Activated CD4-positive, alpha-beta T cell treated with anti-CD3 and anti-CD28 coated beads, Interleukin-2, amount 50 U/mL, for 48 hours (primary cell): Measurements from ENCODE around the gene AATF.

Experiments
- DNase-seq, 2 experiments: peaks; one replicate each; pipeline ENCODE4 v3.0.0-alpha.2; 2020

Gene AATF

GRCh38 chr17:36931096-36931696 is 17.6 kb upstream of the AATF start:
- DNase-seq = no peak

DNA sequence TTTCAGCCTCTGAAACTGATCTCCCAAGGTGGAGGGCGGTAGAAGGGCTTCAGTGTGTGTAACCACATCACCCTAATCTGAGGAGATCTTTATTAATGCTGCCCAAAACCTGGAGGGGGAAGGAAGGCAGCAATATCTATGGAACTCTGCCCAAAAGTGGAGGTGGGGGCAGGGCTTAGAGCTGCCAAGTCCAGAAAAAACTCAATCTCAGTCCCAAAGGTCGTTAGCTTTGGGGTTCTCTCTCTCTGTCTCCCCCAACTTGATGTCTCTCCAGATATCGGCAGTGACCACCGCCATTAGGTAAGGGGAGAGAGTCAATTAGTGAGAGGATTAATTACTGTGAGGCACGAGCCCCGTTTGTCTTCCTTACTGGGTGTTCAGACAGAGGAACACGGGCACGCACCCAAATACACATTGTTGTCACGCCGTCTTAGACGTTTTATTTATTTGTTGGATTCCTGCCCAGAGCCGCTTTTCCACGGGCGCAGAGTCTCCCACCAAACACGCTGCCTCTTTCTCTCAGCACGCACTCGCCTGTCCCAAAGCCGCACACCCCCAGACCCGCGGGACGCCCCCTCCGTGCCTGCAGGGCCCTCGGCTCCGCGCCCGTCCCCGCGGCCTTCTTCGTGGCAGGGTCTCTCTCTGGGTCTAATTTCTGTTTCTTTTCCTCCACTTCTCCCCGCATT is 16.9 kb upstream of the AATF start:
- DNase-seq = no peak

- no peak for DNase-seq
These were observed 16.4 kb upstream of the AATF start for GRCh38 chr17:36932383-36932693.

DNA sequence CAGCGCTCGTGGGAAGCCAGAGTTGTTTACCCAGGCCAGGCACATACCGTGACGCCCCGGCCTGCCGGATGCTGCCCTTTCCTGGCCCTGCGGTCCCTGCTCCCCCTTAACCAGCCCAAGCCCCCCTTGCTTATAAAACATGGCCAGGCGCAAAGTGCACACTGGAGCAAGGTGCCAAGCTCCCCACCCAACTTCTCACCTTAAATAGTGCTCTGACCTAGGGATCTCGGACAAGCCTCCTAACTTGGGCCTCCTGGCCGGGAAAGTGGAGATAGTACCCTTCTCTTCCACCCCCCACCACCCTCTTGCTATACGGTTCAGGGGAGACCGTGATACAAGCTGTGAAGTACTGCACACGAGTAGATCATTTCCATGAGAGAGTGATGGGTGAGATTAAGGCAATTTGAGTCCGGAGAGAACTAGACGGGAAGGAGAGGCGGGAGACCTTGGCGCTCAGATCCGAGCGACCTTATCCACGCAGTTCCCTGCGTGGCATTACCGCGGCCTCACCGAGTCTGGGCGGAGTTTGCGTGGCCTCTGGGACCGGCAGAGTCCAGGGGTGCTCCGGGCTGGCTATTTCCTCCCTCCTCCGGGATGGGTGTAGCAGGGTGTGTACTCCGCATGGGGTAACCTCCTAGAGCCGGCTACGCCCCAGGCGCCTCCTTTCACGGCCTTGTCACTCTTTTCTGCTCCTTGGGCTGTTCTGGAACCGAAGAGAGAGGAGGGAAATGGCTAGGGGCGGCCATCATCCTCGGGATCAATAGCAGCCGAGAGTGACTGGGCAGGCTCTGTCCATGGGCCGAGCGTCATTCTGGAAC is 15.9 kb upstream of the AATF start:
- DNase-seq = no peak

DNA sequence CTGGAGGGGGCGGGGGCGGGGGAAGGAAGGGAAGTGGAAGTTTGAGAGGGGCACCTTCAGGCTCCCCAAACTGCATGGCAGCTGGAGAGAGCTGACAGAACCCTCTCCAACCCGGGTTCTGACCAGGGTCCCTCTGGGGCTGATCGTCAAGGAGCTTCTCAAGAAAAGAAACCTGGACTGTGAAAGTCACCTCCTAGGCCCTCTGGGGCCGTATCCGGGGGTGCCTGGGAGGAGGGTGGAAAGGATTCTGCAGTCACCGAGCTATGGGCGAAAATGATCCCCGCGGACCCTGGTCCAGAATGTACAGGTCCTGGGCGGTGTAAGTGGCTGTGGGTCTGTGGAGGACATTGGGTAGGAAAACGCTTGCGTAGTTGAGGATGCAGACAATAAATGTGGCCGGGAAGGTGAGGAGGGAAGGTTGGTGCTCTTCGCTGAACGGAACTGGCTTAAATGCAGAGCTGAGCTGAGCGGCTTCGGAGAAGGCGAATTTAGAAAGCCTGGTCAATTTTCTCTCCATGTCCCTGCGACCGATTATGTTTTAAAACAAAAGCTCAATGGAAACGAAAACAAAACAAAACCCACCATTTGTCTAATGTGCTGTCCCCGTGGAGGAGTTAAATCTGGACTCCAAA is 15.1 kb upstream of the AATF start:
- no peak for DNase-seq

- no peak for DNase-seq
These were observed 14.5 kb upstream of the AATF start for GRCh38 chr17:36934144-36934691.

DNA sequence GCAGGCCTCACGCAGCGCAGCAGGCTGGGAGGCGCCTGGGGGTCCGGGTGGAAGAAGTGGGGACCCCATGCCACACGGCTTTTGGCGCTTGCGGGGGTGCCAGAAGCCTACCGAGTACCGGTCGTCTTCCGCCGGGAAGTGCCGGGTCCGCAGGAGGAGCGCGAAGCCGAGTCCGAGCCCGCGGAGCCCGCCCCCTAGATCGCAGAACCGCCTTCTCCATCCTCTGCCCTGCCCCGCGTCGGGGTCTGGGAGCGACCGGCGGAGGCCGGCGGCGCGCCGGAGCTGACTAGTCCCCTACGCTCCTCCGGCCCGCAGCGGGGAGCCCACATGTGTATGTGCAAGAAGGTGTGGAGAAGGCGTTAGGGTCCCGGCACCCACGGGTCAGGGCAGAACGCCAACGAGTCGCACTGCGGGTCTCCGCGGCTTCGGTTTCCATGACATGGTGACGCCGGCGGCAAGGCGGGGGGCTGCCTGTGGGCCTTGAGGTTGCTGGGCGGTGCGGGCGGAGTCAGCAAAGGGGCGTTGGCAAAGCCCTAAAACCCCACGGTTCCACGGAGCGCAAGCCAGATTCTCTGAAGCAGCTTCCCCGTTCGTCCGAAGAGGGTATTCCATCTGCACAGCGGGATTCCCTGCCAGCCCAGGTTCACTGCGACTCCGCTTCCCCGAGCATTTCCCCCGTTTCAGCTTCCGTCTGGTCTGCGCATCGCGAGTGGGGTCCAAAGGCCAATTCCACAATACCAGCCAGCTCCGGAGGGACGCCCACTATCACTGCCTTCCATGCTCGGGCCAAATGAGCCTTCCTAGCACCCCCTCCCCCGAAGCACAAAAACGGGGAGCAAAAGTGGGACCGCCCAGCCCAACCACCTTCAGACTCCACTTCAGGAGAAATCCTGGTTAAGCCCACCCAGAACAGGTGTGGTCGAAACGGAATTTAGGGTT is 13.8 kb upstream of the AATF start:
- DNase-seq = no peak

GRCh38 chr17:36935671-36936454 is 12.9 kb upstream of the AATF start:
- DNase-seq = no peak

GRCh38 chr17:36936455-36937000 is 12.2 kb upstream of the AATF start:
- DNase-seq = no peak

DNA sequence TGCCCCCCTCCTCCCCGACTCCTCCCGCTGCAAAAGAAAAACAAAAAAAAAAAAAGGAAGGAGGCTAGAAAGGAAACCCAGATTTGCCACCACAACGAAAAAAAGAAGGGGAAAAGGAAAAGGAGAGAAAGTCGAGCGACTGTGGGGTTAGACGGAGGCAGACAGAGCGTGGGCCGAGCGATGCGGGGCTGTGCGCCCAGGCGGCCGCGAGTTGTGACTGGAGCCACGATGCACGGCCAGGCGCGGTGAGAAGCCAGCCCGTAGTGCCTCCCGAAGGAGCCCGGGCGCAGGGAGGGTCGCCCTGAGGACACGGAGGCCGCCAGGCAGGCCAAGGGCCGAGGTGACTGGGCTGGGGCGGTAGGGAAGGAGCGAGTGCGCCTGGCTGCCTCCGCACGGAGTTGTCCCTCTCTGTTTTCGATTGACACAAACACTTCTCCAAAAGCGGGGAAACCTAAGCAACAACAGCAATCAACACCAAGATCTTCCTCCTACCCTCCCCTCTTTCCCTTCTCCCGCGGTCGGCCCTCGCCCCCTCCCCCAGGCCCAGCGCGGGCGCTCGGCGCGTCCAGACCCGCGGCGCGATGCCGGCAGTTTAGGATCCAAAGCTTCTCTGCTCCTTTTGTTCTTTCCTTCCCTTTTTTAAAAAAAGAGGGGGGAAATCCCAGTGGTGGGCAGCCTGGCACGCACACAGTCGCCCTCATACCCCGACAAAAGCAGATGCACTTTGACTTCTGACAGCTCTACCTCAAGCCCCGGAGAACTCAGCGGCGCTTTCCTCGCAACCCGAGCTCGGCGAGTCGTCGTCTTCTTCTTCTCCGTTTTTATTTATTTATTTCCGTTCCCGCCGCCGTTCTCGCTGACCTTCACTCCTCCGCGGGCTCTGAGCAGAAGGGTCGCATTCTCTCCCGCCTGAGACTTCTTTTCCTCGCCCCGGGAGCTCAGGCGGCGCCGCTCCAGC is 11.5 kb upstream of the AATF start, which contains the start of gene LHX1:
Gene LHX1 (plus strand): TSS at position 475 of the 958 bp plus-strand sequence. CDS start 723 bp downstream, outside the sequence.
- DNase-seq = no peak

GRCh38 chr17:36937959-36938565 is 10.7 kb upstream of the AATF start:
- DNase-seq = peak in 1 of 2 experiments; percentile 46

DNA sequence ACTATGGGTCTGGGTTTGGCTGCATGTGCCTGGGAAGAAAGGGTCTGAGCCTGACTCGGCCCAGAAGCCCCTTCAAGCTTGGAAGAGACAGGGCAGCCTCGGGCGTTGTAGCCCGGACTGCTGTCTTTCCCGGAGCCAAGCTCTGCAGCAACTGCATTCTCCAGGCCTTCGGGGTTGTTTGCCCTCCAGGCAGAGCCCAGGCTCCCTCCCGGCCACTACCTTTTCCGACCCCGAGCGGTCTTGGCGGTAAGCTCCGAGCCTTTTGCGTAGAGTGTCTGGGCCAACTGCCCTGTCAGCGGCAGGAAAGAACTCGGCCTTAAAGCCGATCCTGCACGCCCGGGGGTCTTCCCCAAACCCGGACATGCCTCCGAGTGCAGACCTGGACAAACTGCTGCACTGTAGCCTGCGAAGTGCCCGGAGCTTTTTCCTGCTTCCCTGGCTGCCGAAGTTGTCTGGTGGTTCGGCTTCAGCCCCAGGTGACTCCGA is 10.1 kb upstream of the AATF start:
- no peak for DNase-seq

DNA sequence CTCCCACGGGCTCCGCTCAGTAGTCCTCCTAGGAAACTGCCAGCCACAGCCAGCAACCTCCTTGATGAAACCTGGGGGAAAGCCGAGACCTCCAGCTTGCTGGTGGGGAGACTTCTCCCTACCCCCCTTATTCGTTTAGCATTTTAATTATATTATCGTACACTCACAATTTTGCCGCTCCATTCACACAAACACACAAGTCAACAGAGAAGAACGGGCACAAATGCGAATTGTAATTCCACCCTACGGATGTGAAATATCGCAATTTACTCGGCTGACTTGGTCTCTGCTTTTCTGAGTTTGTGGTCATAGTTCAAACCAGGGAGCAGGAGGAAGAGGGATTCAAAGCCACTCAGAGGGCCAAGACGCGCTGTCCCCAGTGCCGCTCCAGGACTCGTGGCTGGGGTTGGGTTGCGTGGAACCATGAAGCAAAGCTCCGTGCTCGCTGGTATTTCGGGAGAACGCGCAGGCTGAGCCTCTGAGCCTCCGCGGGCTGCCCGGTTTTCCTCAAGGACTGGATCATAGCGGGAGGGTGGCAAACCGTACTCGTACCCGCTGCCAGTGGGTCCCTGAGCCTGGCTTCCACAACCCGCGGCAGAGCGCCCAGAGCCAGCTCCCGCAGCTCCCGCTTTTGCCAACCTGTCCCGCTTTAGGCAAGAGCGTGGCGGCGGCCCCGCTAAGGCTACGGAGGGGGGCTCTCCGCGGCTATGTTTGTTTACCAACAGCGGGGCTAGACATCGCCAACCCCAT is 9.5 kb upstream of the AATF start:
- no peak for DNase-seq

DNA sequence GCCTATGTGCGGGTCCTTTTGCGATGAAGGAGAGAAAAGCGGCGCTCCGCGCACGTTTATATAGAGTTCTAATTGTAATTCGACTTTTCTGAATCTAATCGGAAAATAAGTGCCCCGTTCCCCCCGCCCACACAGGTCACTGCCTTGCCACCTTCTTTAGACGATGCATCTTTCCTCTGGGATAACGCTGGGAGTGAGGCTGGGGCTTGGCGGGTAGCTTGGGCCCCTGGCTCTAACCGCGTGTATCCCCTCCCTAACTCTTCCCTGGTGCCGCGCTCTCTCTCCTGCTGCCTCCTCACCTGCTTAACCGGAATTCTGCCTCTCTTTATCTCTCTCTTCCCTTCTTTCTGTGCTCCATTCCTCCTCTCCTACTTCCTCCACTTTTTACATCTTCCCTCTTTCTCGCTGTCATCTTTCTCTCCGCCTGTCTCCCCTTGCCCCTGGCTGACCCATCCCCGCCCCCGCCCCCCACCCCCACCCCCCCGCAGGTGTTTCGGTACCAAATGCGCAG is 8.9 kb upstream of the AATF start:
- DNase-seq = no peak

DNA sequence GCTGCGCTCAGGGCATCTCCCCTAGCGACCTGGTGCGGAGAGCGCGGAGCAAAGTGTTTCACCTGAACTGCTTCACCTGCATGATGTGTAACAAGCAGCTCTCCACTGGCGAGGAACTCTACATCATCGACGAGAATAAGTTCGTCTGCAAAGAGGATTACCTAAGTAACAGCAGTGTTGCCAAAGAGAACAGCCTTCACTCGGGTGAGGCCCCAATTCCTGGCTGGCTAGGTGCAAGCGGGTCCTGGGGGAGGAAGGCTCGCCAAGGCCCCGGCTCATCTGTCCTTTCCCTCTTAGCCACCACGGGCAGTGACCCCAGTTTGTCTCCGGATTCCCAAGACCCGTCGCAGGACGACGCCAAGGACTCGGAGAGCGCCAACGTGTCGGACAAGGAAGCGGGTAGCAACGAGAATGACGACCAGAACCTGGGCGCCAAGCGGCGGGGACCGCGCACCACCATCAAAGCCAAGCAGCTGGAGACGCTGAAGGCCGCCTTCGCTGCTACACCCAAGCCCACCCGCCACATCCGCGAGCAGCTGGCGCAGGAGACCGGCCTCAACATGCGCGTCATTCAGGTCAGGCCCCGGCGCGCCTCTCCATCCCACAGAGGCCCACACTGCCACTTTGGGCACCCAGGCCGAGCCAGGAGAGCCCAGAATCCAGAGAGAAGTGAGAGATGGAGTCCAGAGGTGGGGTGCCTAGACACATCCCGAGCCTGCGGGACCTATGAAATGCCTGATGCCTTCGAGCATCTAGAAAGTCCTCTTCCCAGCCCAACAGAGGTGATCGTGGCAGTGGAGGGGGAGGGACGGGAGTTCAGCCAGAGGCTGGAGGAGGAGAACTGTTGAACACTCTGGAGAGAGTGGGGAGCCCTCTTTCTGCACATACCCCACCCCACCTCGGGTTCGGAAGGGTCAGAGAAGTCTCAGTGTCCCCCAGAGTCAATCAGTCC is 8.2 kb upstream of the AATF start:
- no peak for DNase-seq

- no peak for DNase-seq
These were observed 7.3 kb upstream of the AATF start for GRCh38 chr17:36941265-36942010.
